Stimulated activated CD8-positive, alpha-beta memory T cell treated with anti-CD3 and anti-CD28 coated beads, Interleukin-4, amount 100 ng/mL, for 48 hours (primary cell): ENCODE data around the gene NPC1L1.

Experiments used
- DNase-seq: peaks from one replicate; pipeline ENCODE4 v3.0.0-alpha.2; 2020

Gene NPC1L1

GRCh38 chr7:44497155-44498027 lies 43.7 kb downstream of the NPC1L1 start:
- no peak for DNase-seq

- no peak for DNase-seq
Measured at GRCh38 chr7:44496385-44496784, 44.7 kb downstream of the NPC1L1 start.

GRCh38 chr7:44494960-44495359 lies 46.2 kb downstream of the NPC1L1 start:
- no peak for DNase-seq

GRCh38 chr7:44491229-44491628 lies 49.9 kb downstream of the NPC1L1 start:
- DNase-seq = no peak

GRCh38 chr7:44490351-44491200 lies 50.6 kb downstream of the NPC1L1 start, which contains the start of gene NUDCD3:
Gene NUDCD3 (minus strand): TSS chr7:44490658. CDS start chr7:44490600, 58 bp downstream.
- peak; percentile 85 for DNase-seq

GRCh38 chr7:44489955-44490350 lies 51.2 kb downstream of the NPC1L1 start:
- no peak for DNase-seq

- no peak for DNase-seq
Measured at GRCh38 chr7:44488955-44489354, 52.2 kb downstream of the NPC1L1 start.

GRCh38 chr7:44486693-44487092 lies 54.4 kb downstream of the NPC1L1 start:
- DNase-seq = no peak

GRCh38 chr7:44486001-44486400 lies 55.1 kb downstream of the NPC1L1 start:
- DNase-seq = no peak

GRCh38 chr7:44484482-44485313 lies 56.4 kb downstream of the NPC1L1 start:
- no peak for DNase-seq

GRCh38 chr7:44482502-44483485 lies 58.3 kb downstream of the NPC1L1 start:
- DNase-seq = no peak

- DNase-seq = no peak
Measured at GRCh38 chr7:44477938-44478337, 63.2 kb downstream of the NPC1L1 start.

GRCh38 chr7:44477063-44477830 lies 63.9 kb downstream of the NPC1L1 start:
- DNase-seq = peak; percentile 62

GRCh38 chr7:44476313-44476712 lies 64.8 kb downstream of the NPC1L1 start:
- DNase-seq = no peak

GRCh38 chr7:44473295-44473694 lies 67.8 kb downstream of the NPC1L1 start:
- DNase-seq = no peak

GRCh38 chr7:44472843-44473242 lies 68.3 kb downstream of the NPC1L1 start:
- no peak for DNase-seq

- DNase-seq = no peak
Measured at GRCh38 chr7:44471850-44472249, 69.3 kb downstream of the NPC1L1 start.

- DNase-seq = no peak
Measured at GRCh38 chr7:44471436-44471835, 69.7 kb downstream of the NPC1L1 start.

- DNase-seq = no peak
Measured at GRCh38 chr7:44470628-44471245, 70.4 kb downstream of the NPC1L1 start.

- DNase-seq = no peak
Measured at GRCh38 chr7:44470135-44470479, 71.0 kb downstream of the NPC1L1 start.
